ENCODE results near the gene TMEM38B.

Gene TMEM38B, protein sequence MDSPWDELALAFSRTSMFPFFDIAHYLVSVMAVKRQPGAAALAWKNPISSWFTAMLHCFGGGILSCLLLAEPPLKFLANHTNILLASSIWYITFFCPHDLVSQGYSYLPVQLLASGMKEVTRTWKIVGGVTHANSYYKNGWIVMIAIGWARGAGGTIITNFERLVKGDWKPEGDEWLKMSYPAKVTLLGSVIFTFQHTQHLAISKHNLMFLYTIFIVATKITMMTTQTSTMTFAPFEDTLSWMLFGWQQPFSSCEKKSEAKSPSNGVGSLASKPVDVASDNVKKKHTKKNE

DNA sequence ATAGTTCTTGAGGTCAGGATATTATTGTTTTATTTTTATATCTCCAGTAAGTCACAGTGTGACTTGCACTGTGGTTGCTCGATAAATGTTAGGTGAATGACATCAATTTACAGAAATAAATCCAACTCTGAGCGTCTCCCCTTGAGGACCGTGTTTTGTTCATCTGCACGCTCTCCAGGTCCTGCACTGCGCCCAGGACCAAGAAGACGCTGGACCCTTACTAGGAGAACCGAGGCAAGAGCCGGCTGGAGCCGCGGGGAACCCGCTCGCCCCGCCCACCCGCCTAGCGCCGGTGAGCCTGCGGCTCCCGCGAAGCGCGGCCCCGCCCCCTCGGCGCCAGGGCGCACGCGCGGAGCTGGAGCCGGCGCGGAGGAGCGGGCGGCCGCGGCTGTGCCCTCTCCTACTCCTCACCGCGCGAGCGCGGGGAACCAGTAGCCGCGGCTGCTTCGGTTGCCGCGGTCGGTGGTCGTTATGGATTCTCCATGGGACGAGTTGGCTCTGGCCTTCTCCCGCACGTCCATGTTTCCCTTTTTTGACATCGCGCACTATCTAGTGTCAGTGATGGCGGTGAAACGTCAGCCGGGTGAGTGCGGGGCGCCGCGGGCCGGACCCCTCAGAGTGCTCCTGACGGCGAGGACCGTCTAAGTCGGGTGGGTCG lies at the start of gene TMEM38B:
TSS of gene TMEM38B (plus strand) at position 352 of the 658 bp plus-strand sequence. CDS start at position 472, 120 bp downstream.
- DNase-seq = peak; percentile 86

DNA sequence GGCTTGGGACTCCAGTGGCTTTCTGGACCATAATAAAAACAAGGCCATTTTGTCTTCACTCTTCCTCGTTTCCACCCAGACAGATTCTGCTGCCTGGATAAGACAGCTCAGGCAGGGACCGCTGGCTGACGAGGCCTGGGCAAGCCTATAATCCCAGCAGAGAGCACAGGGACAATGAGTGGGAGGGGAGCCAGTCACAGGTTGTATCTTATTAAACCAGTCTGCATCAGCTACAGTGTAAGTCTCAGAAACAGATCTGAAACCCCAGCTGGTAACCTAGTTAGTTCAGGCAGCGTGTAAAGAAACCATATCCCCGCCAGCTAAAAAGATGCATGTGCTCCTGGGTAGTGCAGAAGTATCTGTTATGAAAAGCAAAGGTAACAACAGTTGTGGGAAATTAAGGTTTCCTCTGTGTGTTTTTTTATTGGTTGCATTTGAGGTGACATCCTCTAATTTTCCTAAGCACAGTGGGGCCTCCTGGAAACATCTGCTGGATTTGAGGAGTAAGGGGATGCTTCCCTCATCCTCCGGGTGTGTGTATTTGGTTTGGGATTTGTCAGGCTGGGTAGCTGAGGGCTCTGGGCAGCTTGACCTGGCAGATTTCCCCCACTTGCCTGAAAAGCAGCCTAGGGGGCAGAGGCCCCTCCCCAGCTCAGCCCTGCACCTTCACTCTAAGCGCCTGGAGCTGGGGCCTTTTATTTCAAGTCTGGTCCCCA lies 47.3 kb upstream of the TMEM38B start:
- DNase-seq = no peak

DNA sequence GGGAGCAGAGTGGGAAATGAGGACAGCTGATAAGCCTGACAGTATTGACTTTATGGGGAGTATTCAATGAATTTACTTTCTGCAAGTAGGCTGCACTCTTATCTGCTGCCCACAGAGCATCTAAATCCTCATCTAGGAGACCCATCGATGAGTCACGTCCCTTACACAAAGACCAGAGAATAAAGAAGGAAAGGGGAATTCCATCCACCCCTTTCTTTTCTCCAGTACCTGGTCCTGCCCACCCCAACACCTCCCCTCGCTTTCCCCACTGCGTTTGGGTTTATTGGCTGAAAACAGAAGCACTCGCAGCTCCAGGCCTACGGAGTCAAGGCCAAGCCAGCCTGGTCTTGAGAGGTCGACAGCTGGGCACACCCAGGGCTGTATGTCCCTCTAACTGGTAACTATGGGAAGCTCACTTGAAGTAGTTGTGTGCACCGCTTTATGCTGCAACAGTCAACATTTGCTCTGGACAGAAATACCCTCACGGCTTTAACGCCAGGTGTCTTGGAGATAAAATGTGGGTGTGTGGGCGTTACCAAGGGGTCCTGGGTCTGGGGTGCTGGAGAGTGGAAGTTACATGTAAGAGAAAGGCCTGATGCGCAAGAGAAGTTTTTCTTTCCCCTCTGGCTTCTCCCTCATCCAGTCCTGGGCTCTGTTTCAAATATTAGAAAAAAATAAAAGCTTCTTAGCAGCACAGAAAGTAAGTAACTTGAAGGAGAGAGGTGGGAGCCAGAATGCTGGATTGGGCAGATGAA lies 46.6 kb upstream of the TMEM38B start:
- no peak for DNase-seq

DNA sequence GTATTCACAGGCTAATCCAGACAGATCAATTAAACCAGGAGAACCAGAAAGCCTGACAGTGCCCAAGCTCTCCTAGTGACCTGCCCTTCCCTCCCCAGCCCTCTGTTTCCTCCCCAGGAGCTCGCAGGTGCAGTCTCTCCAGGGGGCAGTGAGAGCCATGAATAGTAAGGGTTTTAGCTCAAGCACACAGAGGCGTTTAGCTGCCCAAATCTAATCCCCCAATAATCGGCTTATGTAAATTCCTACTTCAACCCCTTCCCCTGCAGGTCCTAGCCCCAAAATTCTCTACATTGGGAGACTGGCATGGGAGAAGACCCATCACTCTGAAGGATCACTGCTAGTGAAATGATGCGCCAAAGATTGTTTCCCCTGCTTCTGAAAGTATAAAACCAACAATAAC lies 42.5 kb upstream of the TMEM38B start:
- no peak for DNase-seq

DNA sequence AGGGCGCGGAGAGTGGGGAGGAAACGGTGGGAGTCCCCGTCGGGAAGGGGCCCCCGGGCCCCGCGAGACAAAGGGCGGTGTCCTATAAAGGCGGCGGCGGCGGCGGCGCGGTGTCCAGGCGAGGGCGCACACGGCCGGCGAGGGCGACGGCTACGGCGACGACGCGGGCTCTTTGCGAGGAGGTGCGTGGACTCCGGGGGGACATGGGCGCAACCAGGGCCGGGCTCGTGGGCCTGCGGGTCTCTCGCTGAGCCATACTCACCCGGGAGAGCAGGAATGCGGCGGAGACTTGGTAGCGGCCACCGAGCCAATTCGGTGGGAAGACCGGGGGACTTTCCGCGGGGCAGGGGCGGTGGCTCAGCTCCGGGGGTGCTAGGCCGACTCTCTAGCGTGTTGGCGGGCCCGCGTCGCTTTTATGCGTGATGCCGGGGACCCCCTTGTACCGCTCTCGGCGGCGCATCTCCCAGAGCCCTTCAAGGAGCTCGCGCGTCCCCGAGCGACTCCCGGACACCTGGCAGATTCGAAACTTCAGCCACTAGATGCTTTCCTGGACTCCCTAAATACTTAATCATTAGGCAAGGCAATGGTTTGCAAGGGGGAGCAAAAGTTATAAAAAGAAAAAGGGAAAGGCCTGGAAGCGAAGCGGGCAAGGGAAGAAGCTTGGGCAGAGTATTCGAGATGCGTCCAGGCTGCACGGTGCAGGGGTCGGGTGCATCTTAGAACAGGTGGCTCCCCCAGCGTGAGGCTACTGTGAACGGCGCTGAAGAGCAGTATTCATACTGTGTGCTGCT lies 38.0 kb upstream of the TMEM38B start:
- DNase-seq = peak; percentile 25

DNA sequence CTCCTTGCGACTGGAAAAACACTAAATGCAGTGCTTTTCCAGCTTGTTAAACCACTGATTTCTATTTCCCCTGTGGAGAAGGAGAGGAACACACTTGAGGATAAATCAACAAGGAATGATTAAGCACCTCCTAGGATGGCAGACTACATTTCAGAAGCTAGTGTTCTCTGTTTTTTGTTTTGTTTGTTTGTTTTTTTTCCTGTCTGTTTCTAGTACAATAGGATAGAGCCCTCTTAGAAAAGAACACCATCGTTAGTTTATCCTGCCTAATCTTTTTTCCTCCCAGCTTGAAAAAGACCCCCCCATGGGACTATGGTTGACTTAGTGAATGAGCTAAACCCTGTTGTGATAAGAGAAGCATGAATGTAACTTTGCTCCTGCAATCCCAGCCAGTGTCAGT lies 36.0 kb upstream of the TMEM38B start:
- no peak for DNase-seq

DNA sequence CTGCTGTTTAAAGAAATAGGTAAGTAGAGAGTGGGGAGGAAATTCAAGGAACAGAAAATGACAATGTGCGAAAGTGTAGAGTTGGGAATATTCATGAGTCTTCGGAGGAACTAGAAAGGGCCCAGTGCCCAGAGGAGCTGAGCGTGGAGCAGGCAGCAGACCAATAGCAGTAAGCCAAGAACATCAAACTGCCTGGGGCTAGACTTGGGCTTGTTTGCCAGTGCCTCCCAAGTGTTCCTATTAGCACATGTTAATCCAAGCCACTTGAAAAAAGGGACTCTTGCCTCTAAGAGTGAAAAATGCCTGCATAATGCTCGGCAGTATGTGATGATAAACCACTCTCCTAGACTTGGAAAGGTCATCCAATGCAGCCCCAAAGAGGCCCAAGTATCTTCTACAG lies 33.3 kb upstream of the TMEM38B start:
- DNase-seq = no peak

DNA sequence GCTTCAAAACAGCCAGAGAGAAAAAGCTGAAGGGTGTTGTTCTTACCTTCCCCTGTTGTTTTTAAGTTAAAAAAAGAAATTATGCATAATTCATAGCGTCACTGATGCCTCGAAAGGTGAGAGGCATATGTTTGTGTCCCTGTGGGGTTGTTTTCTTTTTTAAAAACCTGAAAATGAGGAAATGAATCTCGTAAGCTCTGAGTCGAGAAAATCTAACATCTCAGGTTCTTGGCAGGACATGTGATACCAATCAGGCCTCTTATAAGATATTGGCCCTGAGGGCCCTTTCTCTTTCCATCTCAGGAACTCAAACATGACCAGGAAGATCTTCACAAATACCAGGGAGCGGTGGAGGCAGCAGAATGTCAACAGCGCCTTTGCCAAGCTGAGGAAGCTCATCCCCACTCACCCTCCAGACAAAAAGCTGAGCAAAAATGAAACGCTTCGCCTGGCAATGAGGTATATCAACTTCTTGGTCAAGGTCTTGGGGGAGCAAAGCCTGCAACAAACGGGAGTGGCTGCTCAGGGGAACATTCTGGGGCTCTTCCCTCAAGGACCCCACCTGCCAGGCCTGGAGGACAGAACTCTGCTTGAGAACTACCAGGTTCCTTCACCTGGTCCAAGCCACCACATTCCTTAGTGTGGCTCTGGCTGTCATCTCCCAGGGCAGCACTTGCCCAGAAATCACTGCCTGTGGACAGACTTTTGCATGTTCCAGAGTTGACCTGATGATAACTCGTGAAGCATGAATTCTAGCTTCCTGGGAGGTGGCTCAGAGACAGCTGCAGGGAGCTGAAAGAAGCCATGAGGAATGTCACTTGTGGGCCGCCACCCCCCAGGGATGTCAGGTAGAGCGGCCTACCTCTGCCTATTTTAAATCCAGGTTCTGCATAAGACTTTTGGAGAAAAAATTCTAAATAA lies 31.9 kb upstream of the TMEM38B start, which contains the start of gene TAL2:
TSS of gene TAL2 (plus strand) at position 274 of the 921 bp plus-strand sequence. CDS start at position 314, 40 bp downstream.
- no peak for DNase-seq

DNA sequence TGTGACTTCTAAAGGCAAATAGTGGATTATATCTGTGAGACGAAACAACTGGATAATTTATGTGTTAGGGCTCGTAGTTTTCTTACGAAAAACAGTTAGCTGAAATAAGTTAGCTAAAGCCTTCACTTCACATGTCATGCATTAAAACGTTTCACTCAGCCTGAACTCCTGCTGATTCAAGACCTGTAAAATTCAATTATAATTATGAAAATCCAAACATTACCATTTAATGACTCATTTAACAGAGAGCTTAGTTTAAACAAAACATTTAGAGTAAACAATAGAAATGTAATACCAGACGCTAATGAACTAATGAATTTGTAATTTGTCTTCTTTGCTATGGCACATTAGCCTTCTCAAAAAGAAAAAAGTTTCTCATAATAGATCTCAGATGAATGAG lies 30.4 kb upstream of the TMEM38B start:
- DNase-seq = no peak

DNA sequence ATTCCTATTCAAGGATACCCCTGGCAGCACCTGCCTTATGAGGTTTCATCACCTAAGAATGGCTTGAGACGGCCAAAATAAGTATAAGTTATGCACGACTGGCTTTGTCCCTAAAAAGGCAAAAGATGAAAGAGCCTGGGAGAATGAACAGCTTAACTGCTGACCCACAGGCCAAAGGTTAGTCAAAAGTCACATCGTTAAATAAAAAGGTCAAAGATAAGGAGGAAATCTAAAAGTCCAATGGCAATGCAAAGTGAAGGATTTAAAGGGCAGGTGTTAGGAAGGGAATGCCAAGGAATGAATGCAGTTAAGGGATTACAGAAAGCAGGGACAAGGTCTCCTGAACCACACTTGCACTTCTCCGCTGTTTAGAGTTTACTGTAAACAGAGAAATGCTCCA lies 26.5 kb upstream of the TMEM38B start:
- DNase-seq = no peak

DNA sequence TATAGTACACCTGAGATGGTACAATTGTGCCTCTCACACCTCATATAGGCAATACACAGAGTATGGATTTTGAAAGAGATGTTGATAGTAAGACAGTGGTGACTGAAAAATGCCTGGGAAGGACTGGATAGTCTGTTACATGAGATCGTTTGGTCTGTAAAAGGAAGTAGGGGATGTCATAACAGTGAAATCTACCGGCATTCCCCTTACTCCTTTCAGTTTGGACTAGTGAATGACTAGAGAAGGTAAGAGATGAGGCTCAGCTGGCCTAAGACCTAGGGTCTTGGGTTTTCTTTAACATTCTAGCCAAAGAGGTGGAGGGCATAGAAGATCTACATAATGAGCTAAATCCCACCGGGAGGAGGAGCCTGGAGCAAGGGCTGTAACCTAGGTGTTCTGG lies 24.0 kb upstream of the TMEM38B start:
- no peak for DNase-seq

DNA sequence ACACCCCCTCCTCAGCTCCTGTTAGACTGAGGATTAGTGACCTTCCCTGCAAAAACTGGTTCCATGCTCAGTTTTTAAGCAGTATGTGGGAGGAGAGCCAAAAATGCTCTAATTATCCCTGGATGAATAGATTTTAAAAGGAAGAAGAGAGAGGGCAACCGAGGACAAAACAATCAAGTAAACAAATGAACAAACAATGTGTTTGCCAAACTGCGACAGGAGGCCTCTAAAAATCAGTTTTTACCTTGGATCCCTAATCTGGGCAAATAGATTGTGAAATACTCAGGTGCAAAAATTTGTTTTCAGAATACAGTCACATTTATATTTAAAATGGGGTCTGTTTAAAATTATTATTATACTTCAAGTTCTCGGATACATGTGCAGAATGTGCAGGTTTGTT lies 23.6 kb upstream of the TMEM38B start:
- DNase-seq = no peak

DNA sequence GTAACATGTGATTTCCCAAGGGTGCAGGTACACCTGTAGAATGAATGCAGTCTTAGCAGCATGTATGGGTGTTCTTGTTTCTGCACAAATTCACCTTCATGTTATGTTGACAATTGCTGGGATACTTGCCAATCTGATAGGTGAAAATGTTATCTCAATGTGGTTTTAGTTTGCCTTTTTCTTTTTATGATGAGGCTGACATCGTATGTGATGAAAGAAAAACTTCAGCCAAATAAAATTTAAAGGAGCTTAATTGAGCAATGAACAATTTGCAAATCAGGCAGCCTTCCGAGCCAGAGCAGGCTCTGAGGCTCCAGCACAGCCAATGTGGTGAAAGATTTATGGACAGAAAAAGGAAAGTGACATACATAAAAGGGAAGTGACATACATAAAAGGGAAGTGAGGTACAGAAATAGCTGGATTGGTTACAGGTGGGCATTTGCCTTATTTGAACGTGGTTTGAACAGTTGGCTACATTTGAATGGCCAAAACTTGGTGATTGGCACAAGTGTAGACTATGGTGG lies 21.6 kb upstream of the TMEM38B start:
- no peak for DNase-seq

DNA sequence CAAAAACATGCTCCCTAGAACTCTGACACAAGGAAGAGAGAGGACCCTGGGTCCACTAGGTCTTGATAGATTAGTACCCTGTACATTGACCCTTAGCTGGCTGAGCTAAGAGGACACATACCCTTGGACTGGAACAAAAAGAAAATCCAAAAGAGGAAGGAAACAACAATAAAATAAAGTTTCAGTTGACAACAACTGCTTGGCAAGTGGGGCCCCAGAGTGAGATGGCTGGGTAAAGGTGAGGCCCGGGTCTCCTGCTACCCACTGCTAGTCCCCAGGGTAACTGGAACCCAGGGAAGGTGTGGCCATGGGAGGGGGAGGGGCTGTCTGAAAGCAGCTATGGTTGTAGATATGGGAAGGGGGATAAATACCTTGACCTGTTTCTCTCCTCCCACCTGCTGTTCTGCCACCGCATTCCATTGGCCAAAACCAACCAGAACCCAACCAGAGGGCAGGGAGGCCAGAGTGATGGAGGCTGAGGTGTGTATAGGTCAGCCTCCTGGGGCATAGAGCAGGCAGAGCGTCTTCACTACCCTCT lies 20.4 kb upstream of the TMEM38B start:
- DNase-seq = no peak

DNA sequence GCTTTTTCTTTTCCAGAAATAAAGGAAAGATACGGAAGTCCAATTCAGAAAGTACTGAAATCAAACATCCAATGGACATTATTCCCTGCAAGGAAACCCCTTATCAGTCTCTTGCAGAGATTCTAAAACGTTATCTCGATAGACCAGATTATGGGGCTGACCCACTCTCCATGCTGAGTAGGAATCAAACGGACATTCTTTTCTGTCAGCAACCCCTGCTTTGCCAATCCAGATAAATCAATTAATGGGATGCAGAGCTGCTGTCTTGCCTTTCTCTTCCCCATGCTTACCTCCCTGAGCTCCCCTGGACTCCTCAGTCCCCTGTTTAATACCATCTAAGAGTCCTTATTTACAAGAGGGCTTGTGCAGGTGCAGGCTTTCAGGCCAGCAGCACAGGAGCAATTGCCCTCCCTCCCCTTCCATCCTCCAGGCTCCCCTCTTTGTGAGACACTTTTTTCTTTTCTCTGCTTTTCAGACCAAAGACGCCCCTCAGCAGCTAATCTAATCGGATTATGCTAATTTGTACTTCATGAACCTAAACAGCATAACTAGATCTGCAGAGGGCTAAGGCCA lies 17.9 kb upstream of the TMEM38B start:
- DNase-seq = no peak

DNA sequence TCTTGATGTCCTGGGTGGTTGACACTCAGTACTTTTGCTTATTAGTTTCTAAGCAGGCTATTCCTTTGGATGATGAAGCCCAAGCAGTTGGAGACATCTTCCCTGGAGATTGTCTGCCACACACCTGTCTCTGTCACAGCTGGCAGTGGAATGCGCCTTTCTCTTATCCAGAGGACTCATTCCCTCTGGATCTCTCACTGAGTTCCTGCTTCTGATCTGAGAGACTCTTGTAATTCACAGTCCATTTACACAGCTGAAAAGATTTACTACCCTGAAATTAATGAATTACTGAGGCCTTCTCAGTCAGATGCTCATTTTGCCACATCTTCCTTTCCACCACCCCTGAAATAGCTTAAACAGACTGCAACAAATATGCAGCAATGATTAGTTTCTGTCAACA lies 16.2 kb upstream of the TMEM38B start:
- DNase-seq = no peak

DNA sequence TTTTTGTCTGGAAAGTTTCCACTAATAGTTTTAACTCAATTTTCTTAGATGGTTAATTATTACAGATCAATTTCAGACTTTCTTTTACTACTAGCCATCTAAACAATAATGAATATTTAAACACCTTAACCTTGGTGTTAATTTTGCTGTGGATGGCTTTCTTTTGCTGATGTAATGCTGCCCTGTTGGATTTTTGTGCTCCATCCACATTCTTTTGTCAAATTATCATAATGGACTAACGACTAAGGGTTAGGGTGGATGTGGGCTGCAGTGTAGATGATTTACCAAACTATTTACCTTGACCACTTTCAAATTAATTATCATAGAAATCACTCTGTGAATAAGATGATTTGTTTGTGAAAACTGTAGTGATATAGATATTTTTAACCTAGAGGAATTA lies 15.6 kb upstream of the TMEM38B start:
- DNase-seq = no peak

DNA sequence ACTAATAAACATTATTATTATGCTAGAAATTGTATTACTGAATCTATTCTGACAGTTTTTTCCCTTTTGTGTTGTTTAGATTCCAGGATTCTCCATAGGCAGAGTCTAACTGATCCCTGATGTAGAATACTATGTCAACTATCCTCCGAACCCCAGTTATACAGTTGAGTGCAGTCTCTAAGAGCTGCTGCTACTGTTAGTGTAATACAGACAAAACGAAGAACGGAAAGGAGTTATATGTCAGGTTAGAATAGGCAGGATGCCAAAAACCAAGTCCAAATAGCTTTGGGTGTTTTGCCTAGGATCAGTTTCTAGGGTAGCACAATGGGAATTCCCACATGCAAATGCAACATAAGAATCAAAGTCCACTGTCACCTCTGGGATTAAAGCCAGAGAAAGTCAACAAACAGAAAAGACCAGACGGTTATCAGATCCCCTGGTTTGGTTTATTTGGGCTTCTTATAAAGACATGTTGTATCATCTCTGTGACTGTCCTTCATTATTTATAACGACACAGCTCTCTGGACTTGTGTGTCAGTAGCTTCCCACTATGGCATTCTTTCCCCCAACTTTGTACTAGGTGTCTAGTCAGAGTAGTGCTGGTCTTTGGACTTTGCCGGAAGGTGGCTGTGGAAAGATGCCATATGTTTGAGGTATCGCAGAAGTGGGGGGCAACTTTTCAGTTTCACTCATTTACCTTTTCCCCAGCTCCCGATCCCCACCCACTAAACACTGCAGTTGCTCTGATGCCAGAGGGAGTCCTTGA lies 14.9 kb upstream of the TMEM38B start:
- no peak for DNase-seq

DNA sequence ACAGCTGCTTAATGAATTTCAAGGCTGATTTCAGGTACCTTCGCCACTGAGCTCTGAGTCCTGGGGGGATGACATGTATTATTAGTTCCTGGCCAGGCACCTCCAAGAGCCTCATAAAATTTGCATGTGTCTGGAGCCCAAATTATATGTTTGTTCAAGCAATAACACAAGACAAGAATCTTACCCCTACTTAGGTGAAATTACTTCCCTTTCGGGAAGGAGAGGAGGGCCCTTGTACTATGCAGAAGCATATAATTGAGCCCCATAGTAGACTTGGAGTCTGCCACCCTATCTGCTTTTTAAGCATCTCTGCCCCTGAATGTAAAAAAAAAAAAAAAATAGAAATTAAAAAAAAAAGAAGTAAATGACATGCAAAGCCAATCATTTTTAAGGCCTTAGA lies 13.0 kb upstream of the TMEM38B start:
- no peak for DNase-seq

DNA sequence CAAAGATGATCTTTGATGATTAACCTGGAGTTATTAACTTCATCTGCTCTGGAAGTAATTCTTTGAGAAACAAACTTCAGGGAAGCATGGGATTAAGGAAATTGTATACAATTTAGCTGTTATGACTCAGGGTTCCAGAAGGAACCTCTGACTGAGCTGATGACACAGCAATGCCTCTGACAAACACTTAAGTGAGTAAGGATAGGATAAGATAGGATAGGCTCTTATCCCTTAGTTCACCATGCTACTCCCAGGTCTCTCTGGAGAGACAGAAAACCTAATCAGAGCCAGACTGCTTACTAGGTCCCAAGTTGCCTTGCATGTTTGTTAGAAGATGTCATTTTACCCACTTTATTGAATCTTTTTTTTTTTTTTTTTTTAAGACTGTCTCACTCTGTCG lies 12.6 kb upstream of the TMEM38B start:
- DNase-seq = no peak
